ENCODE results near the gene EFNA2.

Gene EFNA2

GRCh38 chr19:1285737-1286360, at the start of gene EFNA2:
EFNA2 (plus strand) TSS chr19:1285873; CDS start chr19:1286169, 296 bp downstream.
- H3K4me3 ChIP-seq (ENCODE audit: low read depth, low read length), result no peak within 1 kb of the TSS
- TF ChIP-seq CTCF (IDR thresholded peaks at IDR 0.05; ENCODE audit: low read depth, low read length), result no peak

- no peak for TF ChIP-seq CTCF (IDR thresholded peaks at IDR 0.05; ENCODE audit: low read depth, low read length)
- H3K4me3 ChIP-seq (ENCODE audit: low read depth, low read length), result peak overlapping the region; percentile 76
These were observed 49.1 kb upstream of the EFNA2 start for GRCh38 chr19:1236576-1236975.

GRCh38 chr19:1237027-1237659, 48.5 kb upstream of the EFNA2 start:
- peak overlapping the region; percentile 76 for H3K4me3 ChIP-seq (ENCODE audit: low read depth, low read length)
- no peak for TF ChIP-seq CTCF (IDR thresholded peaks at IDR 0.05; ENCODE audit: low read depth, low read length)

GRCh38 chr19:1237754-1238368, 47.8 kb upstream of the EFNA2 start, which contains the start of gene CBARP:
CBARP (minus strand) TSS chr19:1238005; CDS start chr19:1236100, 1,905 bp downstream.
- no peak for TF ChIP-seq CTCF (IDR thresholded peaks at IDR 0.05; ENCODE audit: low read depth, low read length)
- H3K4me3 ChIP-seq (ENCODE audit: low read depth, low read length), result peak within 1 kb of the TSS; percentile 76

GRCh38 chr19:1238369-1239303, 47.0 kb upstream of the EFNA2 start:
- TF ChIP-seq CTCF (IDR thresholded peaks at IDR 0.05; ENCODE audit: low read depth, low read length), result no peak
- H3K4me3 ChIP-seq (ENCODE audit: low read depth, low read length), result peak overlapping the region; percentile 45

- TF ChIP-seq CTCF (IDR thresholded peaks at IDR 0.05; ENCODE audit: low read depth, low read length), result no peak
- no peak overlapping the region for H3K4me3 ChIP-seq (ENCODE audit: low read depth, low read length)
These were observed 46.3 kb upstream of the EFNA2 start for GRCh38 chr19:1239420-1239795.
